SH-SY5Y (cell line): ENCODE data around the gene ITPR1.

Source experiments
- GATA2 ChIP-seq: IDR thresholded peaks from 2 replicates; pipeline ENCODE4 v1.6.1; 2011; ENCODE audit warnings: mild to moderate bottlenecking, low read depth, low read length
- GATA3 ChIP-seq: IDR thresholded peaks from 2 replicates; pipeline ENCODE4 v1.6.1; 2011; ENCODE audit warnings: low read depth, mild to moderate bottlenecking, low read length, moderate library complexity

DNA sequence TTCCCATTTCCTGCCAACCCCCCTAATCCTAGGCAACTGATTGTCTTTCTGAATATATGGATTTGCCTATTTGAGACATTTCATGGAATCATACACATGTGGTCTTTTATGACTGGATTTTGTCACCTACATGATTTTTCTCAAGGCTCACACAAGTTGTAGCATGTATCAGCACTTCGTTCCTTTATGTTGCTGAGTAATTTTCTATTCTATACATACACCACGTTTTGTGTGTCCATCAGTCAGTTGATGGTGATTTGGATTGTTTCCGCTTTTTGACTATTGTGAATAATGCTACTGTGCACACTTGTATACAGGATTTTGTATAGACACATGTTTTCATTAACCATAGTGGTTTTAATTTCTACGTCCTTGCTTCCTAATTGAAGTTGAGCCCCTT is 203.1 kb downstream of the ITPR1 start:
- no peak for TF ChIP-seq GATA2
- no peak for TF ChIP-seq GATA3
